ENCODE results near the gene POLD3. TPM values are rescaled to one million over a fixed set of nuclear protein-coding genes. Genes with fewer than 3 reads are reported as not detected.

POLD3 gene
- total RNA-seq, 1 donor from 2014 or later = 12.8 TPM

DNA sequence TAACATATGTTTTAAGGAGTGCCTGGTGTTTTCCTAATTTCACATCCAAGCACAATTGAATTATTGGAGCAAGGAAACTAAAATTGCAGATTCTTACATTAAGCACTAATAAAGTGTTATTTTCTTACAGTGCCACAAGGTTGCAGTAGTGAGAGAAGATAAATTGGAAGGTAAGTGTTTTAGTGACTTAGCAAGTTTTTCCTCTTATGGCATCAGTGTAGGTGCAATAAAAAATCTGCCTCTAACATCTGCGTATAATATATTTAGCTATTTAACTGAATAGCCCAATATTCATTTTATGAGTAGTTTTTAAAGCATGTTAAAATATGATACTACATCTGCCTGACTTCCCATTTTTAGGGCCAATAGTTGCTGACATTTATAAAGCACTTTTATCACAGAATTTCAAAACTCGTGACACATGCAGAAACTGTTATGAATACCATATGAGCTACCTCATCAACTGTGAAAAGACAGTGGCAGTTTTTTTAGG lies 19.0 kb downstream of the POLD3 start:
- Mint-ChIP-seq H3K36me3 (ENCODE audit: unreplicated experiment) (peaks cover 4% of the 10 kb centered on the region), H3K27me3 (ENCODE audit: unreplicated experiment) (no peaks in the 10 kb centered on the region), H3K27ac (ENCODE audit: unreplicated experiment) (peak overlapping the region; percentile 73), H3K4me1 (ENCODE audit: unreplicated experiment) (no peaks in the 10 kb centered on the region), H3K4me3 (ENCODE audit: unreplicated experiment) (no peak overlapping the region), H3K9me3 (ENCODE audit: unreplicated experiment) (no peaks in the 10 kb centered on the region)
- no peak for DNase-seq (ENCODE audit: extremely low spot score, unreplicated experiment)
- TF ChIP-seq, protein P1, sequence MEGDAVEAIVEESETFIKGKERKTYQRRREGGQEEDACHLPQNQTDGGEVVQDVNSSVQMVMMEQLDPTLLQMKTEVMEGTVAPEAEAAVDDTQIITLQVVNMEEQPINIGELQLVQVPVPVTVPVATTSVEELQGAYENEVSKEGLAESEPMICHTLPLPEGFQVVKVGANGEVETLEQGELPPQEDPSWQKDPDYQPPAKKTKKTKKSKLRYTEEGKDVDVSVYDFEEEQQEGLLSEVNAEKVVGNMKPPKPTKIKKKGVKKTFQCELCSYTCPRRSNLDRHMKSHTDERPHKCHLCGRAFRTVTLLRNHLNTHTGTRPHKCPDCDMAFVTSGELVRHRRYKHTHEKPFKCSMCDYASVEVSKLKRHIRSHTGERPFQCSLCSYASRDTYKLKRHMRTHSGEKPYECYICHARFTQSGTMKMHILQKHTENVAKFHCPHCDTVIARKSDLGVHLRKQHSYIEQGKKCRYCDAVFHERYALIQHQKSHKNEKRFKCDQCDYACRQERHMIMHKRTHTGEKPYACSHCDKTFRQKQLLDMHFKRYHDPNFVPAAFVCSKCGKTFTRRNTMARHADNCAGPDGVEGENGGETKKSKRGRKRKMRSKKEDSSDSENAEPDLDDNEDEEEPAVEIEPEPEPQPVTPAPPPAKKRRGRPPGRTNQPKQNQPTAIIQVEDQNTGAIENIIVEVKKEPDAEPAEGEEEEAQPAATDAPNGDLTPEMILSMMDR (IDR thresholded peaks at IDR 0.05) = peak; percentile 63

DNA sequence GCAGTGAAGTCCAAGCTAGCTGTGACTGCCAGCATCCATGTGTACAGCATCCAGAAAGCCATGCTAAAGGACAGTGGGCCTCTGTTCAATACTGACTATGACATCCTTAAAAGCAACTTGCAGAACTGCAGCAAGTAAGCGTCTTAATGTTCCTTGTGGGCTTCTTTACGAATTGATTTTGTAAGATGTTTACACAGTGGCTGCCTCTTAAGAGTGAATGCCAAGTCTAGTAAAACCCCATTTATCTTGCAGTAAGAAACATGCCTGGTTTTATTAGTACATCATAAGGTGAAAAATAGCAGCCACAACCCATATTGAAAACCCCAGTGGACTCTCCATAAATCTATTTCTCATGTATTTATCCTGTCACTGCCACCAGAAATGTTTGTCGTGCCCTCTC lies 20.5 kb downstream of the POLD3 start:
- no peak for DNase-seq (ENCODE audit: extremely low spot score, unreplicated experiment)
- Mint-ChIP-seq H3K4me1 (ENCODE audit: unreplicated experiment) (no peaks in the 10 kb centered on the region), H3K36me3 (ENCODE audit: unreplicated experiment) (peaks cover 8% of the 10 kb centered on the region), H3K27ac (ENCODE audit: unreplicated experiment) (no peak overlapping the region), H3K27me3 (ENCODE audit: unreplicated experiment) (no peaks in the 10 kb centered on the region), H3K4me3 (ENCODE audit: unreplicated experiment) (no peak overlapping the region), H3K9me3 (ENCODE audit: unreplicated experiment) (no peaks in the 10 kb centered on the region)
- TF ChIP-seq, protein P1 (IDR thresholded peaks at IDR 0.05) = no peak

DNA sequence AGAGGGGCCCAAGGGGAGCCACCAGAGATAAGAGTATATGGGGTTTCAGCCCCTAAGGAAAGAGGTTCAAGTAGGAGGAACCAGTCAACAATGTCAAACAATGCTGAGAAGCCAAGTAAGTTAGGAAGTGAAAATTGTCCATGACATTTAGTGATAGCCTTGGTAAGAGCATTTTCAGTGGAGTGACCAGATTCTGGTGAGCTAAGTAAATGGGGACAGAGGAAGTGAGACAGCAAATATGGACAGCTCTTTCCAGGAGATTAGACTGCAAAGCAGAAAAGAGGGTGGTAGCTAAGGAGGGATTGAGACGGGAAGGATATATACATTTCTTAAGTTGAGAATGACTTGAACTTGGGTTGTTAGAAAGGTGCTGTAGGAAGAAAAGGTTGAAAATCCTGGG lies 22.9 kb downstream of the POLD3 start:
- TF ChIP-seq, protein P1 (IDR thresholded peaks at IDR 0.05) = no peak
- Mint-ChIP-seq H3K9me3 (ENCODE audit: unreplicated experiment) (no peaks in the 10 kb centered on the region), H3K27ac (ENCODE audit: unreplicated experiment) (no peak overlapping the region), H3K4me1 (ENCODE audit: unreplicated experiment) (peaks cover 9% of the 10 kb centered on the region), H3K4me3 (ENCODE audit: unreplicated experiment) (no peak overlapping the region), H3K27me3 (ENCODE audit: unreplicated experiment) (no peaks in the 10 kb centered on the region), H3K36me3 (ENCODE audit: unreplicated experiment) (peaks cover 16% of the 10 kb centered on the region)
- no peak for DNase-seq (ENCODE audit: extremely low spot score, unreplicated experiment)

DNA sequence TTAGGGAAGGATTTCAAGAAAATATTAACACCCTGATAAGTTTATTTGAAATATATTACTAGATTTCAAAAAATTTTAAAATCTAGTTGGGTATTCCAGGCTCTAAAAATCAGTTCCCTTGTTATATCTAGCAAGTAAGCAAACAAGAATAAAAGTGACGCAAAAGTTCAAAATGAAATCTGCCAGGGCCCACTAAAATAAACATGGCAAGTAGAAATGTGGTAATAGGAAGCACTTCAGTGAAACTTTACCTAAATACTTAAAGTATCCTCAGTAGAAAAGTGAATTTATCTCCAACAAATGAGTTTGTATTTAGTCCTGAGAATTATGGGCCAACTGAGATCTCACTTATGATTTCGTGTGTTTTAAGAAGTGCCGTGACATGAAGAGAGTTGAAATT lies 23.6 kb downstream of the POLD3 start:
- no peak overlapping the region for H3K4me3 Mint-ChIP-seq (ENCODE audit: unreplicated experiment)
- TF ChIP-seq, protein P1 (IDR thresholded peaks at IDR 0.05) = no peak
- H3K27me3 Mint-ChIP-seq (ENCODE audit: unreplicated experiment) = no peaks in the 10 kb centered on the region
- H3K9me3 Mint-ChIP-seq (ENCODE audit: unreplicated experiment) = no peaks in the 10 kb centered on the region
- no peak overlapping the region for H3K27ac Mint-ChIP-seq (ENCODE audit: unreplicated experiment)
- peaks cover 16% of the 10 kb centered on the region for H3K4me1 Mint-ChIP-seq (ENCODE audit: unreplicated experiment)
- peaks cover 16% of the 10 kb centered on the region for H3K36me3 Mint-ChIP-seq (ENCODE audit: unreplicated experiment)
- DNase-seq (ENCODE audit: extremely low spot score, unreplicated experiment) = no peak

DNA sequence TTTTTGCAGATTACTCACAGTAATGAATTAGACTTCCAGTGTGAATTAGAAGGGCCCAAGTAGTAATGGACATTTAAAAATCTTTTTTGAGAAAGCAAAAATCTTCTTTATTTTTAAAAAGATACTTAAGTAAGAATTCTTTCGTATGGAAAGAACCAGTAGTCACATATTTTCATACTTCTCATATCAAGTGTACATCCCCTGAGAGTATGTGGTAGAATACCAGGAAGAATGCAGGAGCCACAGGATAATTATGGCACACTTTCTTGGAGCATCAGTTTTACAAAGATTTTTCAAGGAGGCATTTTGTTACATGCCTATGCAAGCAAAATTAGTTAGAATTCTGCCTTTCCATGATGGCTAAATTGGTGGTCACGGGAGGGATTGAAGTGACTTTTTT lies 28.1 kb downstream of the POLD3 start:
- Mint-ChIP-seq H3K4me3 (ENCODE audit: unreplicated experiment) (no peak overlapping the region), H3K27ac (ENCODE audit: unreplicated experiment) (peak overlapping the region; percentile 87), H3K4me1 (ENCODE audit: unreplicated experiment) (peaks cover 21% of the 10 kb centered on the region), H3K9me3 (ENCODE audit: unreplicated experiment) (no peaks in the 10 kb centered on the region), H3K27me3 (ENCODE audit: unreplicated experiment) (no peaks in the 10 kb centered on the region), H3K36me3 (ENCODE audit: unreplicated experiment) (peaks cover 23% of the 10 kb centered on the region)
- TF ChIP-seq, protein P1 (IDR thresholded peaks at IDR 0.05) = no peak
- DNase-seq (ENCODE audit: extremely low spot score, unreplicated experiment) = no peak

All from osteocyte (in vitro differentiated cells).